Measurements from ENCODE around the gene ARAP2. TPM values are rescaled to one million over a fixed set of nuclear protein-coding genes. Genes with fewer than 3 reads are reported as not detected.

Gene ARAP2
- total RNA-seq, 2 experiments from 2014 or later: 6.9 to 8.6 TPM

GRCh38 chr4:36123906-36124305 lies 120.4 kb downstream of the ARAP2 start:
- no peaks in the 10 kb centered on the region for H3K4me1 ChIP-seq (ENCODE audit: insufficient read depth, low read length, poor library complexity, severe bottlenecking)
- H3K9me2 ChIP-seq (ENCODE audit: insufficient read depth, low read length): no peaks in the 10 kb centered on the region
- intact Hi-C loops (cut with micrococcal nuclease; ENCODE audit: unreplicated experiment): no loop called here
- H2AFZ ChIP-seq (ENCODE audit: low read length): no peak overlapping the region
- no peaks in the 10 kb centered on the region for H3K36me3 ChIP-seq (ENCODE audit: insufficient read depth, low read length)
- TF ChIP-seq CTCF (conservative IDR thresholded peaks at IDR 0.05; ENCODE audit: low read length): no peak
- no peak for TF ChIP-seq EZH2phosphoT487 (IDR thresholded peaks at IDR 0.05; ENCODE audit: borderline replicate concordance, low read depth, low read length)
- CTCF ChIA-PET (ENCODE audit: unreplicated experiment): no interaction called here
- BruUV-seq (replicated peaks): no TSS peak
- POLR2A ChIA-PET: interaction anchor here (0.6 kb wide), 1 partner anchor 467 kb away, joined by 3 read pairs; no protein-coding TSS in a partner anchor
- H3K79me2 ChIP-seq (ENCODE audit: insufficient read depth, low read depth, low read length): no peaks in the 10 kb centered on the region
- H3K9me3 ChIP-seq (ENCODE audit: low read length): no peaks in the 10 kb centered on the region
- DNase-seq (ENCODE audit: low spot score): no peak
- no peak overlapping the region for H3K4me2 ChIP-seq (ENCODE audit: low read length)
- no peak overlapping the region for H3K4me3 ChIP-seq (ENCODE audit: low read depth, low read length, poor library complexity, severe bottlenecking)
- H3K27ac ChIP-seq (ENCODE audit: low read depth, low read length, poor library complexity, severe bottlenecking): no peak overlapping the region
- H4K20me1 ChIP-seq (ENCODE audit: insufficient read depth, low read length): no peaks in the 10 kb centered on the region

- Histone ChIP-seq H3K36me3 (ENCODE audit: insufficient read depth, low read length) (no peaks in the 10 kb centered on the region), H3K9me3 (ENCODE audit: low read length) (no peaks in the 10 kb centered on the region), H3K27ac (ENCODE audit: low read depth, low read length, poor library complexity, severe bottlenecking) (no peak overlapping the region), H4K20me1 (ENCODE audit: insufficient read depth, low read length) (no peaks in the 10 kb centered on the region), H3K9me2 (ENCODE audit: insufficient read depth, low read length) (no peaks in the 10 kb centered on the region), H3K79me2 (ENCODE audit: insufficient read depth, low read depth, low read length) (no peaks in the 10 kb centered on the region), H3K4me1 (ENCODE audit: insufficient read depth, low read length, poor library complexity, severe bottlenecking) (no peaks in the 10 kb centered on the region), H3K4me3 (ENCODE audit: low read depth, low read length, poor library complexity, severe bottlenecking) (no peak overlapping the region), H2AFZ (ENCODE audit: low read length) (no peak overlapping the region), H3K4me2 (ENCODE audit: low read length) (no peak overlapping the region)
- intact Hi-C loops (cut with micrococcal nuclease; ENCODE audit: unreplicated experiment): no loop called here
- no peak for TF ChIP-seq EZH2phosphoT487 (IDR thresholded peaks at IDR 0.05; ENCODE audit: borderline replicate concordance, low read depth, low read length)
- no peak for TF ChIP-seq CTCF (conservative IDR thresholded peaks at IDR 0.05; ENCODE audit: low read length)
- CTCF ChIA-PET (ENCODE audit: unreplicated experiment): no interaction called here
- POLR2A ChIA-PET: interaction anchor here (1.2 kb wide), 1 partner anchor 63 kb away, joined by 3 read pairs; no protein-coding TSS in a partner anchor
- no TSS peak for BruUV-seq (replicated peaks)
- no peak for DNase-seq (ENCODE audit: low spot score)
Observed at GRCh38 chr4:36115312-36115711, 129.0 kb downstream of the ARAP2 start.

- TF ChIP-seq EZH2phosphoT487 (IDR thresholded peaks at IDR 0.05; ENCODE audit: borderline replicate concordance, low read depth, low read length): no peak
- no peak for TF ChIP-seq CTCF (conservative IDR thresholded peaks at IDR 0.05; ENCODE audit: low read length)
- ChIA-PET CTCF (ENCODE audit: unreplicated experiment) (no interaction called here), POLR2A (no interaction called here)
- H3K9me3 ChIP-seq (ENCODE audit: low read length): no peaks in the 10 kb centered on the region
- H3K79me2 ChIP-seq (ENCODE audit: insufficient read depth, low read depth, low read length): no peaks in the 10 kb centered on the region
- no peaks in the 10 kb centered on the region for H3K36me3 ChIP-seq (ENCODE audit: insufficient read depth, low read length)
- no peak overlapping the region for H3K27ac ChIP-seq (ENCODE audit: low read depth, low read length, poor library complexity, severe bottlenecking)
- no peak for DNase-seq (ENCODE audit: low spot score)
- H3K9me2 ChIP-seq (ENCODE audit: insufficient read depth, low read length): no peaks in the 10 kb centered on the region
- H3K4me3 ChIP-seq (ENCODE audit: low read depth, low read length, poor library complexity, severe bottlenecking): no peak overlapping the region
- H4K20me1 ChIP-seq (ENCODE audit: insufficient read depth, low read length): no peaks in the 10 kb centered on the region
- no peak overlapping the region for H2AFZ ChIP-seq (ENCODE audit: low read length)
- H3K4me2 ChIP-seq (ENCODE audit: low read length): no peak overlapping the region
- intact Hi-C loops (cut with micrococcal nuclease; ENCODE audit: unreplicated experiment): no loop called here
- H3K4me1 ChIP-seq (ENCODE audit: insufficient read depth, low read length, poor library complexity, severe bottlenecking): no peaks in the 10 kb centered on the region
- BruUV-seq (replicated peaks): no TSS peak
Observed at GRCh38 chr4:36111172-36111571, 133.1 kb downstream of the ARAP2 start.
